GM19467 (cell line): Measurements from ENCODE around the gene SRGAP2C.
"Not testable (repeated sequence)": the region's sequence is repeated elsewhere in the genome, so short reads cannot be mapped to it uniquely, and the experiment has no call there.

Experiments
- ATAC-seq: cut with Tn5 transposase; IDR thresholded peaks from one replicate; pipeline ENCODE4 v1.9.1; 2021; ENCODE audit warnings: mild to moderate bottlenecking, moderate library complexity; ENCODE audit not compliant: unreplicated experiment

Gene SRGAP2C

DNA sequence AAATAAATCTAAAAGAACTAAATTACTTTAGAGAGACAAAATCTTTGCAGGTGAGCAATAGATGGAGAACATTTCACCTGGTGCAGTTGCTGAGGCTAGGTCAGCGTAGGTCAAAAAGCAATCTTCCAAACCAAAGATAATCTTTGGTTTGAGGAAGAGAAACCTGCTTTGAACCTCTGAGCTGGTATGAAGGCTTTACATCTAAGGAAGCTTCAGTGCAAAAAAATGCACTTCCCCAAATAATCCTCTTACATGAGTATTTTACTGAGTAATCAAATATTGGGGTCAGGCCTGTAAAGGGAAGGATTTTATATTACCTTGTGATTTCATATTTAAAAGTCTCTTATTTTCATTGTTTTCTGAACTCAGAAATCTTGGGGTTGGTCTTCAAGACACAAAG is 223.6 kb downstream of the SRGAP2C start:
- no peak for ATAC-seq

GRCh38 chr1:121413821-121414220 is 229.0 kb downstream of the SRGAP2C start:
- no peak for ATAC-seq

GRCh38 chr1:121414905-121415304 is 230.1 kb downstream of the SRGAP2C start:
- ATAC-seq: no peak

DNA sequence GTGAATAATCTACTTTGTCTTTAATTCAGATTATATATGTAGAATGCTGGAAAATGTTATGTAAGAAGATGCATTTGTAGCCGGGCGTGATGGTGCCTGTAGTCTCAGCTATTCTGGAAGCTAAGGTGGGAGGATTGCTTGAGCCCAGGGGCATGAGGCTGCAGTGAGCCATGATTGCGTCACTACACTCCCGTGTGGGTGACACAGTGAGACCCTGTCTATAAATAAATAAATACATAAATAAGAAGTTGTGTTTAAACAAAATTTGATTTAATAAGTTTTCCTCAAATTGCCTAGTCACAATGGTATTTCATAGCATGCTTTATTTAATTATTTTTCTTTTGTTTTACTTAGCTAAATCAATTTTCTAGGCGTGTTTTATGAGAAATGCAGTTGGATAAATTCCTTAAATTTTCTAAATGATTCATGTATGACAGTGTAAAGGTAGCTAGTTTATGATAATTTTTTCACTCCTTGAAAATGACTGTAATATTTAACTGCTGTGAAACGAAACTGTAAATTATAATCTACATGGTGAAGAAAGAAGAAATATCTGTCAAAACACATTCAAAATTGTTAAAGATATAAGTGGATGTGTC is 232.6 kb downstream of the SRGAP2C start:
- ATAC-seq: no peak

GRCh38 chr1:121418369-121419049 is 233.7 kb downstream of the SRGAP2C start:
- ATAC-seq: no peak

GRCh38 chr1:121419050-121419615 is 234.4 kb downstream of the SRGAP2C start:
- not testable (repeated sequence) for ATAC-seq

DNA sequence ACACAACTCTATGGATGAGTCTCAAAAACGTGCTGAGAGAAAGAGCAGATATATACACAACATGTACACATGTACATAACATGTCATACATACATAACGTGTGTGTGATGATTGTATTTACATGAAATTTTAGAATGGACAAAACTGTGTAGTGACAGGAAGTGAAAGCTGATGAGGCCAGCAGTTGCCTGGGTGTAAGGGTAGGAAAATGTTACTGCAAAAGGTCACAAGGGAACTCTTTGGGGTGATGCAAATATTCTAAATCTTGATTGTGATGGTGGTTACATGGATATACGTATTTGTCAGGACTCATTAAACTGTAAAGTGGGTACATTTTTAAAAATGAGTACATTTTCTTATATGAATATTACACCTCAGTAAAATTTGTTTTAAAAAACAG is 236.7 kb downstream of the SRGAP2C start:
- ATAC-seq: not testable (repeated sequence)

DNA sequence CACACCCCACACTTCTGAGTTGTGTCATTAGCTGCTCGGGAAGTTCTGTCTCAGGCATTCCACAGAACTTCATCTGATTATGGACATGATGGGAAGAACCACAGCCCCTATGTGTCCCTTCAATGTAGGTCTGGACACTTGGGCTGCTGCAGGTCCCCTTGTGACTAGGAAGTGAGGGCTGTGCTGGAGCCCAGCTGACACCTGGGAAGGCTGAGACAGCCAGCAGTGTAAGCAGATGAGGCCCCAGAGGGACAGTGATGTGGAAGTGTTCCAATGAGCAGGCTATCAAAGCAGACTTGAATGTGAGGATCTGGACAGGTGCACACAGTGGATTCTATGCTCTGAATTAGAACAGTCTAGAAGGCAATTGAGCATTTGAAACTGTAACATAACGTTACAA is 239.2 kb downstream of the SRGAP2C start:
- not testable (repeated sequence) for ATAC-seq

- ATAC-seq: not testable (repeated sequence)
Measured at GRCh38 chr1:121433517-121433916, 248.7 kb downstream of the SRGAP2C start.

DNA sequence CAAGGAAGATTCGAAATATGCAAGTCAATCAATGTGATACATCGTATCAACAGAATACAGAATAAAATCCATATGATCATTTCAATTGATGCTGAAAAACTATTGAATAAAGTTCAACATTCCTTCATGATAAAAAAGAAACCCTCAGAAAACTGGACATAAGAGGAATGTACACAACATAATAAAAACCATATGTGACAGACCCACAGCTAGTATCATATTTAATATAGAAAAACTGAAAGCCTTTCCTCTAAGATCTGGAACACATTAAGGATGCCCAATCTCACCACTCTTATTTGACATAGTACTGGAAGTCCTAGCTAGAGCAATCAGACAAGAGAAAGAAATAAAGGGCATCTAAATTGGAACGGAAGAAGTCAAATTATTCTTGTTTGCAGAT is 254.1 kb downstream of the SRGAP2C start:
- not testable (repeated sequence) for ATAC-seq

- no peak for ATAC-seq
Measured at GRCh38 chr1:121440993-121441392, 256.2 kb downstream of the SRGAP2C start.
